HG03521 (cell line): ENCODE data around the gene CACNA1B.
"Not testable (repeated sequence)": the region's sequence is repeated elsewhere in the genome, so short reads cannot be mapped to it uniquely, and the experiment has no call there.

Experiments
- ATAC-seq: cut with Tn5 transposase; IDR thresholded peaks from one replicate; pipeline ENCODE4 v1.9.1; 2021; ENCODE audit warnings: mild to moderate bottlenecking, moderate library complexity; ENCODE audit not compliant: unreplicated experiment

CACNA1B gene

DNA sequence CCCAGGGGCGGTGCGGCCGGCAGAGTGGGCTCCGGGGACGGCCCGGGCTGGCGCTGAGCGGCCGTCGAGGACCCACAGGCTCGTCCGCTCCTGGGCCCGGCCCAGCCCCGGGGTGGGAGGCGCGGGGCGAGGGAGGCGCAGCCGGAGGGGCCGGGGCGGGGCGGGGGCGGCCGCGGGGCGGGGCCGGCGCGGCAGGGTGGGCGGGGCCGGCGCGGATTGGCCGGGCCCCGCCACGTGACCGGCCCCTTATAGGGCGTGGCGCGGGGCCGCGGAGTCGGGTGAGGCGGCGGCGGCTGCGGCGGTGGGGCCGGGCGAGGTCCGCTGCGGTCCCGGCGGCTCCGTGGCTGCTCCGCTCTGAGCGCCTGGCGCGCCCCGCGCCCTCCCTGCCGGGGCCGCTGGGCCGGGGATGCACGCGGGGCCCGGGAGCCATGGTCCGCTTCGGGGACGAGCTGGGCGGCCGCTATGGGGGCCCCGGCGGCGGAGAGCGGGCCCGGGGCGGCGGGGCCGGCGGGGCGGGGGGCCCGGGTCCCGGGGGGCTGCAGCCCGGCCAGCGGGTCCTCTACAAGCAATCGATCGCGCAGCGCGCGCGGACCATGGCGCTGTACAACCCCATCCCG lies at the start of gene CACNA1B:
Gene CACNA1B (plus strand): TSS at position 277 of the 617 bp plus-strand sequence. CDS start 152 bp downstream, at position 429.
- not testable (repeated sequence) for ATAC-seq

GRCh38 chr9:137827908-137828526 lies 49.6 kb upstream of the CACNA1B start:
- ATAC-seq = no peak

DNA sequence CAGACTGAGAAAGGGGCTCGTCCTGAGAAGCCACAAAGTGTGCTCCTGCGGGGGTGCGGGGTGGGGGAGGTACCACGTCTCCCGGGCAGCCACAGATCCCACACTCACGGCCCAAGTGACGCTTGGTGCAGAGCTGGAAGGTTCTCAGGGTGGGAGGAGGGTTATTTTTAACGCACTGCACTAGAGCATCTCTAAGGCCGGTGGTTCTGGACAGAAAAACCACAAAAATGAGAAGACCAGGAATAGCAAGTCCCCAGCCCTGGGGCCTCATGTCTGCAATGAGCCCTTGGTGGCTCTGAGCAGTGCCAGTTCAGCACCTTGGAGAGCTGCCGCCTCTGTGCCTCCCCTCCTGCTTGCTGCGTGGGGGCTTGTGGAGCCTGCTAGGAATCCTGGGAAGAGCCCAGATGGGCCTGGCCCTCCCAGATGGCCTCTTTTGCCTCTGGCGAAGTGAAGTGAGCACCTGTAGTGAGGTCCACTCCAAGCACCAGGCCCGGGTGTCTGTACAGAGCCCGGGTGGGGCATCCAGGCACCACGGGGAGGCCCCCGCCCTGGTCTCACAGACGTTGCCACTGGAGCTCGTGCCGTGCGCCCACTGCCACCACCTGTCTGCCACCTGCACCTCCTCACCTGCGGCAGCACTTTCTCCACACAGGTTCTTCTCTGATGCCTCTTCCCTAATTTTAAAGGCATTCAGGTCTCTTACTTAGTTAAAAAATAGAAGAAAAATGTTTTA lies 48.9 kb upstream of the CACNA1B start:
- no peak for ATAC-seq

DNA sequence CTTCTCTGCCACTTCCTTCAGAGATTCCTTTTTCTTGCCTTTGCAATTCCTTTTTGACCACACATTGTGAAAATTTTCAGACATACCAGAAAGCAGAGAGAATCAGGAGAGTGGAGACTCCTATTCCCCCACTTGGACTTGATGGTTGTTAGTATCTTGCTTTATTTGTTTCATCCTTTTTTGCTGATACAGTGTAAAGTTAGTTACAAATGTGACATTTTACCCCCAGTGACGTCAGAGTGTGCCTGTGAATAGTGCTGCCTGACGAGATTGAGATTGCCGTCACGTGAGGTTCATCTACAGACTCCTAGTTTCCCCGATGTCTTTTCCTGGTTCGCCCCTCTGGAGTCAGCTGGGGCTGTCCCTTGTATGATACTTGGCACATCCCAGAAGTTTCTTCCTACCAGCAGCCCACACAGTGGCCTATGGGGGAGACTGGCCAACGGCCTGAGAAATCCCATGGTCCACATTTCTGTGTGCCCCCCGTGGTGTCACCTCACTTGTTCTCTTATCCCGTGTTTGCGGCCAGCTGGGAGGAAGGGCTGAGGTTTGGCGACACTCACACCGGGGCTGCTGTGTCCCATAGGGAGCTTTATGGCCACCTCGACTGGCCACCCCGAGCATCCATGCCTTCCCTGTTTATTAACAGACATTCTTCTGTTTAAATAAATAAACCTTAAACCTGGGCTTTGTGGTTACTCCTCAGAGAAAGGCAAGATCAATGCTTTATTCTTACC lies 48.2 kb upstream of the CACNA1B start:
- ATAC-seq = no peak

DNA sequence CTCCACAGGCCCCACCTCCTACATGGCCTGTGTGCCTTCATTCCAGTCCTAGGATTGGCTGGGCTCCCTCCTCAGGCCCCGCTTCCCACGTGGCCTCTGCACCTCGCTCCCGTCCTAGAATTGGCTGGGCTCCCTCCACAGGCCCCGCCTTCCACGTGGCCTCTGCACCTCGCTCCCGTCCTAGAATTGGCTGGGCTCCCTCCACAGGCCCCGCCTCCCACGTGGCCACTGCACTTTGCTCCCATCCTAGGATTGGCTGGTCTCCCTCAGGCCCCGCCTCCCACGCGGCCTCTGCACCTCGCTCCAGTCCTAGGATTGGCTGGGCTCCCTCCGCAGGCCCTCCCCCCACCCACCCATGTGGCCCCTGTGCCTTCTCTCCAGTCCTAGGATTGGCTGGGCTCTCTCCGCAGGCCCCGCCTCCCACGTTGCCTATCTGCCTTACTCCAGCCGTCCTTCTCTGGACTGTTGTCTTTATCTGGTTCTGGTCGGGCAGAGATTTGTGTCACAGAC lies 45.3 kb upstream of the CACNA1B start:
- no peak for ATAC-seq

- ATAC-seq = no peak
Observed at GRCh38 chr9:137832830-137833590, 44.6 kb upstream of the CACNA1B start.

DNA sequence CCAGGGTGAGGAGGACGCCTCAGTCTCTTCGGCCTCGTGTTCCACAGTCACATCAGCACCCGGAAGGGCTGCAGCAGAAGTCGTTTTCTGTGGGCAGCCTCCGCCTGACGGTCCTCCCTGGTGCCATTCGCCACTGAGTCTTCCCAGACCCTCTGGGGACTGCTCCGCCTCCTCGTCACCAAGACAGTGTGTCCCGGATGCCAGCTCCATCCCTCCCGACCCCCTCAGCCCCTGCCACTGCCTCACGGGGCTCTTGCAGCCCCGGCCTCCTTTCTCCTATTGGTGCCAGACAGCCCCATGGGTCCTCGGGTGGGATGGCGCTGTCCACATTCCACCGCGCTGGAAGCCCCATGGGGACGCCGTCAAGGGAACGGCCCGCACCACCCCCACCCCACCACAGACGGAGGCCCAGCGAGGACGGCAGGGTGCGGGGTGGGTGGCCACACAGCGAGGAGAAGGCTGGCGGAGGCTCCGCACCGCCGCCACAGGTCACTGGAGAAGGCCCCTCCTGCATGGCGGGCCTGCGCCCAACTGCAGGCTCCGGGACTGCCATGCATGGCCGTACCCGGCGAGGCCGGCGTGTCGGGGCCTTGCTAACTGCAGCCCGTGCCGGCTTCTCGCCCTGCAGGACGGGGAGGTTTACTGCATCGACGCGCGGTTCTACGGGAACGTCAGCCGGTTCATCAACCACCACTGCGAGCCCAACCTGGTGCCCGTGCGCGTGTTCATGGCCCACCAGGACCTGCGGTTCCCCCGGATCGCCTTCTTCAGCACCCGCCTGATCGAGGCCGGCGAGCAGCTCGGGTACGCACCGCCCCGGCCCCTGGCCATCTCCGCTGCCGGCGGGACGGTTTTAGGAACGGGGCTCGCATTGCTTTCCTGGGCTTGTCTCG lies 43.6 kb upstream of the CACNA1B start:
- no peak for ATAC-seq

DNA sequence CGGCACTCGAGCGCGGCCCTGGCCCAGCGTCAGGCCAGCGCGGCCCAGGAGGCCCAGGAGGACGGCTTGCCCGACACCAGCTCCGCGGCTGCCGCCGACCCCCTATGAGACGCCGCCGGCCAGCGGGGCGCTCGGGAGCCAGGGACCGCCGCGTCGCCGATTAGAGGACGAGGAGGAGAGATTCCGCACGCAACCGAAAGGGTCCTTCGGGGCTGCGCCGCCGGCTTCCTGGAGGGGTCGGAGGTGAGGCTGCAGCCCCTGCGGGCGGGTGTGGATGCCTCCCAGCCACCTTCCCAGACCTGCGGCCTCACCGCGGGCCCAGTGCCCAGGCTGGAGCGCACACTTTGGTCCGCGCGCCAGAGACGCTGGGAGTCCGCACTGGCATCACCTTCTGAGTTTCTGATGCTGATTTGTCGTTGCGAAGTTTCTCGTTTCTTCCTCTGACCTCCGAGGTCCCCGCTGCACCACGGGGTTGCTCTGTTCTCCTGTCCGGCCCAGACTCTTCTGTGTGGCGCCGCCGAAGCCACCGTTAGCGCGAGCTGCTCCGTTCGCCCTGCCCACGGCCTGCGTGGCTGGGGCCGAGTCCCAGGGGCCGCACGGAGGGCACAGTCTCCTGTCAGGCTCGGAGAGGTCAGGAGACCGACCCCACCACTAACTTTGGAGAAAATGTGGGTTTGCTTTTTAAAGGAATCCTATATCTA lies 42.6 kb upstream of the CACNA1B start:
- ATAC-seq = no peak

DNA sequence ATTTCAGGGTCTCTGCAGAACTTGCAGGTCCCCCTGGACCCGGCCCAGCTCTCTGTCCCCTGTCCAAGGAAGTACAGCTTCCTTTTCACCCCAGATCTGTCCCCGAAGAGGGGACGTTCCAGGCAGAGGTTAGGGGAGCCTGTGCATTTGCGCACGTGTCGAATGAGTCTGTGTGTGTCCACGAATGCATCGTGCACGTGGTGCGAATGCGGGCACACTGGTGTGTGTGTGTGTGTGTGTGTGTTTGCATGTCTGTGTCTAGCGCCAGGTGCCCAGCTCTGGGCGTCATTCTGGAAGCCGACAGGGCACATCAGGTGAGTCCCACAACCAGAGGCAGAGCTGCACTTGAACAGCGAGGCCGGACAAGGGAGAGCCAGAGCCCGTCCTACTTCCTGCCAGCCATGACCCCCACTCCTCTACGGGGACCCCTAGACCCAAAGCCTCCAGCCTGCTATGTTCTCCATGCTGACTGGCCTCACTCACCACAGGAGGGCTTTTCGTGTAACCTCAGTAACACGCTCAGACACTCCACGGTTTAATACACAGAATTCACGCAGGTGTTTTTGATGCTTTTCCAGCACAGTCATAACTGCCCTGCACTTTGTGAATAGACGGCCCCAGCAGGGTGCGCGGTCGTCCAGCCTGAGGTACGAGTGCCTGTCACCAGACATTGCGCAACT lies 41.3 kb upstream of the CACNA1B start:
- ATAC-seq = no peak

DNA sequence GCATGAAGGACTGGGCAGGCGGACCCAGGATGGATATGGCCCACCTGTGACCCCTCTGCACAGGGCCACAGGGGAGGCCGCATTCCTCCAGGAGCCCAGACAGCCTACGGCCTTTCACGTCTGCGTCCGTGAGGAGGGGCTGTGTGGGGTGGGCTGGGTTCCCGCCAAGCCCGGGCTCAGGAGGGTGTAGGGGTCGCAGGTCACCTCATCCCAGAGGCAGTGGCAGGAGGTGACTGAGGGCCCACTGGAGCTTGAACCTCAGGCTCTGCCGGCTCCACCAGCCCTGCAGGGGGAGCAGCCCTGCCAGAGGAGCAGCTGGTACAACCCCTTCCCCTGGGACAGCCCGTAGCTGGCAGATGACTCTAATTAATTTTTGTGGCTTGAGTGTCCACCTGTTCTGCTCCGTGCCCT lies 40.7 kb upstream of the CACNA1B start:
- no peak for ATAC-seq

GRCh38 chr9:137837345-137838278 lies 40.0 kb upstream of the CACNA1B start:
- no peak for ATAC-seq

DNA sequence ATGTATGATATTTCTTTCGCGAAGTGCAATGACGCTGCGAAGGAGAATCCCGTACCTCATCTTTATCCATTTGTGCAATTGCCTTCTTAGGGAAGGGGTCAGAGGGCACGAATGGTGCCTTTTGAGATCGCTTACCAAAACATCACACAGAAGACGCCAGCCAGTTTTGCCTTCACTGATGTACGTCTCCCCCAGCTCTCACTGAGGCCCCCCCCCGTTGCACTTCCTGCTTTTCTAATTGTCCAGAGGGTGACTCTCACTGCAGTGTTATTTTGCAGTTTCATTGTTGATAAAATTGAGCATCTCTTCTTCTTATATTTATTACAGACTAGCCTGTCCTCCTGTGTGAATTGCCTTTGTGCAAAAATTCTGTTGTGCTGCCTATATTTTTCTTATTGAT lies 39.0 kb upstream of the CACNA1B start:
- no peak for ATAC-seq

GRCh38 chr9:137843355-137843754 lies 34.2 kb upstream of the CACNA1B start:
- ATAC-seq = no peak

DNA sequence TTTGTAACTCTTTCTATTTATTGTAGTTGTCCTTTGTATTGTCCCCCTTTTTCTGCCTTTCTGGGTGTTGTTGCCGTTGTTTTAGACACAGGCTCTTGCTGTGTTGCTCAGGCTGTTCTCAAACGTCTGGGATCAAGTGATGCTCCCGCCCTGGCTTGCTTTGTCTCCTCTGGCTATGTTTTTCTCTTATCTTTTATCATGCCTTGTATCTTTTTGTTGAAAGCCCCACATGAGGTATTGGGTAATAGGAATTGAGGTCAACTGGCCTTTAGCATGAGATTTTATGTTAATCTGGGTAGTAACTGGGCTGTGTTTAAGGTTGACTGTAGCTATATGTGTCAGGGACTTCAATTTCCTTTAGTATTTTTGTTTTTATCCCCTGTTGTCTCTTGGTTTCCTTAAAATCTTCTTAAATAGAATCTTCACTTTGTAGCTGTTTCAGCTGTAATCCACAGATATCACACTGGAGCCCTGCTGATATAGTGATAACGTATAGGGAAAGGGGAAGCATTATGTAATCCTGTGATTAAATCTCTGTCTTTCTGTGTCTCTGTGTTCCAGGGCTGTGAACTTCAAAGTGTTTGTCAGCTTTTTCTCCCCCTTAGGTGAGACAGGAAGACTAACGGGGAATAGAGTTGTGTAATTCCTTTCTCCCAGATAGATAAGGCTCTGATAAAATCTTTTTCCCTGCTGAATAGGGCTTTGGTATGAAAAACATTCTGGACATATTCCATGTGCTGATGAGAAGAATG lies 25.9 kb upstream of the CACNA1B start:
- no peak for ATAC-seq

DNA sequence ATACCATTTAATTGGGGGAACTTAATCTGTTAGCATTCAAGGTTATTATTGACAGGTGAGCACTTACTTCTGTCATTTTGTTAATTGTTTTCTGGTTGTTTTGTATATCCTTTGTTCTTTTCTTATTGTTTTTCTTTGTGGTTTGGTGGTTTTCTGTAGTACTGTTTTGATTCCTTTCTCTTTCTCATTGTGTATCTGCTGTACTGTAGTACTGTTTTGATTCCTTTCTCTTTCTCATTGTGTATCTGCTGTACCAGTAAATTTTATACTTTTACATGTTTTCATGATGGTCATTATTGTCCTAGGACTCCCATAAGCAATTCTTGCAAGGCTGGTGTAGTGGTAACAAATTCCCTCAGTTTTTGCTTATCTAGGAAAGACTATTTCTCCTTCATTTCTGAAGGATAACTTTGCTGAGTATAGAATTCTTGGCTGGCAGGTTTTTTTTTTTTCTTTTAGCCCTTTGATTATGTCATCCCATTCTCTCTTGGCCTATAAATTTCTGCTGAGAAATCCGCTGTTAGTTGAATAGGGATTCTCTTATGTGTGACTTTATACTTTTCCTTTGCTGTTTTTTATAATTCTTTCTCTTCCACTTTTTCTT lies 24.1 kb upstream of the CACNA1B start:
- no peak for ATAC-seq

GRCh38 chr9:137860361-137860760 lies 17.2 kb upstream of the CACNA1B start:
- ATAC-seq = no peak
